Measurements from ENCODE around the gene RHBDL1. TPM values are rescaled to one million over a fixed set of nuclear protein-coding genes. Genes with fewer than 3 reads are reported as not detected.
A peak's percentile ranks its signal among the peaks of the same experiment; 100 is the strongest.

The RHBDL1 gene
- total RNA-seq, 1 donor from 2014 or later, result 0.24 TPM

- Mint-ChIP-seq H3K27ac (no peak overlapping the region), H3K36me3 (ENCODE audit: low read depth) (peaks cover 16% of the 10 kb centered on the region), H3K4me3 (no peak overlapping the region), H3K9me3 (no peaks in the 10 kb centered on the region), H3K27me3 (no peaks in the 10 kb centered on the region), H3K4me1 (peaks cover 12% of the 10 kb centered on the region)
- intact Hi-C loops (cut with micrococcal nuclease), result loop anchor here (5.0 kb wide), 1 partner anchor 139 kb away; the partner anchor contains the start of gene CAPN15
- DNase-seq (no peak), ATAC-seq (ENCODE audit: low read depth) (no peak)
- ChIA-PET POLR2A (interaction anchor here (1.1 to 5.1 kb wide), 3 partner anchors 14 to 30 kb away, joined by 3 to 41 read pairs (median 14); partner anchors contain the start of genes METTL26, STUB1 and WDR24), CTCF (interaction anchor here (1.2 kb wide), 1 partner anchor 88 kb away, joined by 4 read pairs; no protein-coding TSS in a partner anchor)
- TF ChIP-seq CTCF (IDR thresholded peaks at IDR 0.05), result no peak
Observed at GRCh38 chr16:666572-666971, 8.9 kb upstream of the RHBDL1 start.

- ATAC-seq (ENCODE audit: low read depth) (no peak), DNase-seq (no peak)
- peaks cover 22% of the 10 kb centered on the region for H3K36me3 Mint-ChIP-seq (ENCODE audit: low read depth)
- peak overlapping the region; percentile 80 for H3K4me3 Mint-ChIP-seq
- no peaks in the 10 kb centered on the region for H3K27me3 Mint-ChIP-seq
- no peak for TF ChIP-seq CTCF (IDR thresholded peaks at IDR 0.05)
- ChIA-PET POLR2A (interaction anchor here (0.5 to 5.1 kb wide), 7 partner anchors 9 to 560 kb away, joined by 3 to 41 read pairs (median 5); partner anchors contain the start of genes ANTKMT, JMJD8, STUB1 and WDR24), CTCF (interaction anchor here (1.2 to 1.5 kb wide), 2 partner anchors 11 to 15 kb away, joined by 3 read pairs; no protein-coding TSS in a partner anchor)
- peaks cover 12% of the 10 kb centered on the region for H3K4me1 Mint-ChIP-seq
- intact Hi-C loops (cut with micrococcal nuclease), result loop anchor here (1.0 to 5.0 kb wide), 2 partner anchors 48 to 140 kb away; partner anchors contain the start of genes CAPN15 and METRN
- H3K9me3 Mint-ChIP-seq, result no peaks in the 10 kb centered on the region
- peak overlapping the region; percentile 80 for H3K27ac Mint-ChIP-seq
Observed at GRCh38 chr16:667113-667779, 8.2 kb upstream of the RHBDL1 start.

GRCh38 chr16:667780-668518, 7.5 kb upstream of the RHBDL1 start, which contains the start of gene RHOT2:
TSS of gene RHOT2 (plus strand) at chr16:668132. CDS start at chr16:668200, 68 bp downstream.
- Mint-ChIP-seq H3K9me3 (no peaks in the 10 kb centered on the region), H3K27ac (peak within 1 kb of the TSS; percentile 80), H3K27me3 (no peaks in the 10 kb centered on the region), H3K4me3 (peak within 1 kb of the TSS; percentile 80), H3K36me3 (ENCODE audit: low read depth) (peaks cover 28% of the 10 kb centered on the region), H3K4me1 (peaks cover 12% of the 10 kb centered on the region)
- POLR2A ChIA-PET, result interaction anchor here (0.5 to 5.1 kb wide), 8 partner anchors 8 to 561 kb away, joined by 3 to 41 read pairs (median 5); partner anchors contain the start of genes ANTKMT, JMJD8, STUB1 and WDR24
- intact Hi-C loops (cut with micrococcal nuclease), result loop anchor here (1.0 to 5.0 kb wide), 6 partner anchors 12 to 141 kb away; partner anchors contain the start of genes CAPN15, METRN, METTL26 and STUB1
- CTCF ChIA-PET, result interaction anchor here (1.2 to 1.5 kb wide), 2 partner anchors 10 to 14 kb away, joined by 3 read pairs; no protein-coding TSS in a partner anchor
- peak; percentile 7 for TF ChIP-seq CTCF (IDR thresholded peaks at IDR 0.05)
- peak; percentile 96 for DNase-seq
- ATAC-seq (ENCODE audit: low read depth), result peak; percentile 98

- DNase-seq (no peak), ATAC-seq (ENCODE audit: low read depth) (no peak)
- POLR2A ChIA-PET, result interaction anchor here (1.1 to 5.1 kb wide), 6 partner anchors 8 to 82 kb away, joined by 3 to 41 read pairs (median 5); partner anchors contain the start of genes ANTKMT, JMJD8, STUB1 and WDR24
- intact Hi-C loops (cut with micrococcal nuclease), result loop anchor here (1.0 to 5.0 kb wide), 5 partner anchors 12 to 141 kb away; partner anchors contain the start of genes CAPN15, METTL26, STUB1 and WDR90
- H3K4me3 Mint-ChIP-seq, result peak overlapping the region; percentile 73
- H3K27ac Mint-ChIP-seq, result no peak overlapping the region
- H3K4me1 Mint-ChIP-seq, result peaks cover 12% of the 10 kb centered on the region
- no peaks in the 10 kb centered on the region for H3K27me3 Mint-ChIP-seq
- peaks cover 33% of the 10 kb centered on the region for H3K36me3 Mint-ChIP-seq (ENCODE audit: low read depth)
- no peak for TF ChIP-seq CTCF (IDR thresholded peaks at IDR 0.05)
- CTCF ChIA-PET, result interaction anchor here (1.2 to 1.5 kb wide), 2 partner anchors 10 to 13 kb away, joined by 3 read pairs; no protein-coding TSS in a partner anchor
- H3K9me3 Mint-ChIP-seq, result no peaks in the 10 kb centered on the region
Observed at GRCh38 chr16:668519-669171, 6.8 kb upstream of the RHBDL1 start.

Measured in activated B cell treated with CpG ODN at 0.5 μM for 24 hours (primary cell).